HG03045 (cell line): ENCODE data around the gene NRIP1.

Experiments used
- ATAC-seq: cut with Tn5 transposase; IDR thresholded peaks from one replicate; pipeline ENCODE4 v1.9.1; 2021; ENCODE audit warnings: mild to moderate bottlenecking, moderate library complexity; ENCODE audit not compliant: unreplicated experiment

NRIP1 gene

DNA sequence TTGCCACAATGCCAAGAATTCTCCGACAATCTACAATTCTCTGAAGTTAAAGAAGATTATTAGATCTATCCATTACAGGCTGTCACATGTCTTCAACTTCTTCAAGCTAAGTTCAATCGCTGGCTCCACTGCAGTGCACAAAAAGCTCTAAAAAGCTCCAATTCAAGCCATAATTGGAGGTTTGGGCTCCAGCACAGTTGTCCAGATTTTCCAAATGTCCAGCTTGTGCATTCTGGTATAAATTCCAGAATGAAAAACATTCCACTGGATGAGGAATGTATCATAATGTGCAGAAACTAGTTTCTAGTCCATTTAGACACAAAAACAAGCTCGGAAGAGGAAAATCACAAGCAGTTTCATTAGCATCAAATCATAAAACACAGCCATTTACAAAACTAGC is 138.6 kb downstream of the NRIP1 start:
- no peak for ATAC-seq

DNA sequence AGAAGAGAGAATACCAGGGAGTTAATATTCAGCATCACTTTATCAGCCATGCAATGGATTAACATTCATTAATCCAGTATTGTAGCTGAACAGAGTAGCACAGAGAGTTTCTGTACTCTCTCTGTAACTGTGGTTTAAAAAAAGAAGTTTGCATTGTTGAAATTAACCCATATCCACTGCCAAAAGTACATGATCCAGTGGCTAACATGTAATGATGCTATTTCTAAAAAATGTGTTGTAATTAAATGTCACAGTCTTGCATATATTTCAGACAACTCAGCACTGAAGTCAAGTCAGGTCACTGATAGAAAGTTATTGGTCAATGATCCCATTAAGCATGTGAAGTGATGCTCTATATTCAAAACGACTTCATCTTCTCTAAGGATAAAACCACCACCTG is 141.3 kb downstream of the NRIP1 start:
- no peak for ATAC-seq

GRCh38 chr21:14922980-14923379 is 141.8 kb downstream of the NRIP1 start:
- ATAC-seq, result no peak

GRCh38 chr21:14918527-14918926 is 146.3 kb downstream of the NRIP1 start:
- ATAC-seq, result no peak

DNA sequence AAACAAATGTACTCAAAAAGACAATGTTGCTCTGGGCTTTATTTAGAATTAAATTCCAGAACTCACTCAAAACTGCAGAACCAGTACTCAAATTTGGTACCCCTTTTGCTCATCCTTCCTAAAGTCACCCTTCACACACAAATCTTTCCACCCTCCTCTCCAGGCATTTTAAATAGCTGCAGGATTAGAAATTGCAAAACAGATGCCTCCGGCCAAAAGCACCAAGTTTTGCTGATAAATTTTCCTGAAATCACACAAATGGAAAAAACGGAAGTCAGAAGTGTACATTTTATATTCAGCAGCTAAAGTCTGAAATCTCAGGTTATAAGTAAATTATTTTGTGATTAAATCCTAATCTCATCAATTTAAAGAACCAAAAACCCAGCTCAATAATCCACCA is 147.0 kb downstream of the NRIP1 start:
- no peak for ATAC-seq

DNA sequence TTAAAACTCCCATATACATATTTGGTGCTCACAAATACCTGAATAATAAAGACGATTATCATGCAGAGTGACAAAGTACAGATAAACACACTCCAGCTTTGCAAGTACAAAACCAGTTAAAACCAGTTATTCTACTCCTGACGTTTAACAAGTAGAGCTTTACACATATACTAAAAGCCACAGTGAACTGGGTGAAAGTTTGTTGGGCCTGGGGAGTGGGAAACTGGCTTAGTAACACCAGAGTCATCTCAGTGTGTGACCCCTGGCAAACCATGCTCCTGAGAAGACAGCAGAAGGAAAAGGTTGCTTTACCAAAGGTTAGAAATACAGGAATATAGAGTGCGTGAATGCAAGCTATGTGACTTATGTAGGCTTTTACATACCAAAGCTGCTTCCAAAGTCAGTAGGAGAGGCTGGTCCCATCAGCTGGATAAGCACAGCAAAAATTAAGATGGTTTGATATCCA is 148.1 kb downstream of the NRIP1 start:
- no peak for ATAC-seq

- ATAC-seq, result no peak
These were observed 151.2 kb downstream of the NRIP1 start for GRCh38 chr21:14913638-14914037.

DNA sequence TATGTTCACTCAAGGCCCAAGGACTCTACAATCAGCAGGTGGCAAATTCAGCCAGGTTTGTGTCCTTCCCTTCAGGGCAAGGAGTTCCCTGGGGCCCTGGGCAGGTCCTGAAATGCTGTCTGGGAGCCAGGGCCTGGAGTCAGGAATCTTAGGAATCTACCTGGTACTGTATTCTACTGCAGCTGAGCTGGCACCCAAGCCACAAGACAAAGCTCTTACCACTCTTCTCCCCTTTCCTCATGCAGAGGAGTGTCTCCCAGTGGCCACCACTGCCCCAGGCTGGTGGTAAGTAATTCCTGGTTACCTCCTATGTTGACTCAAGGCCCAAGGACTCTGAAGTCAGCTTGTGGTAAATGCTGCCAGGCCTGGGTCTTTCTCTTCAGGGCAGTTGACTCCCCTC is 153.4 kb downstream of the NRIP1 start:
- no peak for ATAC-seq
